NCI-H1048 (cell line): ENCODE data around the gene CORO7.
"Not testable (repeated sequence)": the region's sequence is repeated elsewhere in the genome, so short reads cannot be mapped to it uniquely, and the experiment has no call there.

Experiments used
- DNase-seq: peaks from one replicate; lab custom pipeline; 2025; lab: John Stamatoyannopoulos, UW

CORO7 gene

GRCh38 chr16:4401510-4401909 lies 14.9 kb downstream of the CORO7 start:
- DNase-seq = no peak

- no peak for DNase-seq
These were observed 15.3 kb downstream of the CORO7 start for GRCh38 chr16:4401094-4401501.

DNA sequence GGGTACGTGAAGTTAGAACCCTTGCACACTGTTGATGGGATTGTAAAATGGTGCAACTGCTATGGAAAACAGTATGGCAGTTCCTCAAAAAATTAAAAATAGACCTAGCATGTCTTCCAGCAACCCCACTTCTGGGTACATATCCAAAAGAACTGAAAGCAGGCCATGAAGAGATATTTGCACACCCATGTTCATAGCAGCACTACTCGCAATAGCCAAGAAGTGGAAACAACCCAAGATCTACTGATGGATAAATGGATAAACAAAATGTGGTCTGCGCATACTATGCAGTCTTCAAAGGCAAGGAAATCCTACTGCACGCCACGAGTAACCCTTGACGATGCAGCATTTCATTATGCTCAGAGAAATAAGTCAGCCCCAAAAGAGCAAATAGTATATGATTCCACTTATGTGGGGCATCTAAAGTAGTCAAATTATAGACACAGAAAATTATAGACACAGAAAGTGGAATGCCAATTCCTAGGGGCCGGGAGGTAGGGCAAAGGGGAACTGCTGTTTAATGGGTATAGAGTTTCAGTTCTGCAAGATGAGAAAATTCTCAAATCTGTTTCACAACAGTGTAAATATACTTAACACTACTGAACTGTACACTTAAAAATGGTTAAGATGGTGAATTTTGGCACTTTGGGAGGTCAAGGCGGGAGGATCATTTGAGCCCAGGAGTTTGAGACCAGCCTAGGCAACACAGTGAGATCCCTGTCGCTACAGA lies 17.2 kb downstream of the CORO7 start:
- DNase-seq = no peak

- DNase-seq = no peak
These were observed 21.2 kb downstream of the CORO7 start for GRCh38 chr16:4395055-4395726.

- not testable (repeated sequence) for DNase-seq
These were observed 22.5 kb downstream of the CORO7 start for GRCh38 chr16:4393850-4394249.

GRCh38 chr16:4393240-4393600 lies 23.2 kb downstream of the CORO7 start:
- no peak for DNase-seq

DNA sequence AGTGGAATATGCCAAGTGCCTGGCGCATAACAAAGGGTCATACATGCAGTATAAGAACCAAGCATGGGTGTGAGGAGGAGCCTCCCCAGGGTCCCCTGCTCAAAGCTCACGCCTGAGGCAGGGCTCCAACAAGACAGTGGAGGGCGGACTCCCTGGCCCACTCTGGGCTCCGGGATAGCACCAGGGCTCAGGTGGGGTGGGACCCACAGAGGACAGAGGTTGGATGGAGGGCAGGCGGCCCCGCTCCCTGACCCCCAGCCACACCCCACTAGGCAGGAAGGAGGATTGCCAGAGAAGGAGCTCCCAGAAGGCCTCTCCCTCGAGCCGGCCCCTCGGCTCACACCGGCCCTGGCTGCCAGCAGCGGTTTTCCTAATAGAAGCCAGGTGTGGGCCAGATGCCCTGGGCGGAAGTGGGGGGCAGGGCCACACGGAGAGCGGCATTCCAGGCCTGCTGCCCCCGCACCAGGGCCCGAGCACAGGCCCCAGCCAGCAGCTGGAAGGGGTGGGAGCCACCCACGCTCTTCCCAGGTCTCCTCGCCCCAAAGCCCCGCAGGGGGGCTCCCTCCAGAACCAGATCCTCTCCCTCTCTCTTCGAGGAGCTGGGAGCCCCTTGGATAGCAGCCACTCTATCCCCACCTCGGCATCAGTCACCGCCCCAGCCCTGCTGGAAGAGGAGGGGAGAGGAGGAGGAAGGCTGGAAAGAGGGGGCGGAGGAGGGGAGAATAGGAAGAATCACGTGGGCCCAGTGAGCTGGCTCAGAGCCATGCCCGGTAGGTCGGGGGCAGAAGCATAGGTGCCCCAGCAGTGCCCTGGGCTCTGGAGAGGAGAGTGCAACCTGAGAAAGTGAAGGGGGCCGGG lies 23.8 kb downstream of the CORO7 start:
- no peak for DNase-seq

GRCh38 chr16:4391631-4392381 lies 24.6 kb downstream of the CORO7 start:
- no peak for DNase-seq

DNA sequence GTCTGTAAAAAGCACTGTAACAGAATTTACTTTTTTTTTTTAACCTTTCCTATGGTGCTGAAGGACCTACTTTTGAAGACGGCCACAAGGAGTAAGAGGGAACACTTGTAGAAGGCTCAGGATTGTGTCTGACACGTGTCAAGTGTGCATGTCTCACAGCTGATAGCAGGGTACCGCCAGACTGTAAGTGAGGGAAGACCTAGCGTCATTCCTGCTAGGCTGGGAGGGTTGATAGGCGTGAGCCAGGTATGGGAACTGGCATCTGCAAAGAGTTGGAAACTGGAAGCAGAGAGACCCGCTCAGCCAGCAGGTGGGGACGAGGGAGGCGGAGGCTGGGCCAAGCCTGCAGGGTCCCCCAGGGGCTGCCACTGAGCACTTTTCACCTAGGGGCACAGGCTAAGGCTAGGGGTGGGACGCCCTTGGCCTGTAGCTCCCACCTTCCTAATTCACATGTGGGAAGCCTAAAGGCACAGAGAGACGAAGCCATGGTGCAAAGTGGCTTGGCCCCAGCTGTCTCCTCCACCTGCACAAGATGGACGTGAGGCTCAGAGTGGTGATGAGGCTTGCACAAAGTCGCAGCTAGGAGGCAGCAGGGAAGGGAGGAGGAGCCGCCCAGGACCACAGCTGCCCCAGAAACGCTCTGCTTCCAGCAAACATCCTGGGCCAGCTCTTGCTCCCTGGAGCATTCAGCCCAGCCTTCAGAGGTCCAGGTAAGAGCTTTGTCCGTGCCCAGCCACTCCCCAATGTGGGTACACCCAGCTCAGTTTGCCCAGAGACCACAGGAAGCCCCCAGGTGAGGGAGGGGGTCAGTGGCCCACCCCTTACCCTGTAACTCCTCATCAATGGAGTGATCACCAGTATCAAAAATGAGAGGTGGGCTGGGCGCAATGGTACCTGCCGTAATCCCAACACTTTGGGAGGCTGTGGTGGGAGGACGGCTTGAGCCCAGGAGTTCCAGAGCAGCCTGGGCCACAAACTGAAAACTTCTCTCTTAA lies 25.8 kb downstream of the CORO7 start:
- no peak for DNase-seq

GRCh38 chr16:4389051-4389955 lies 27.1 kb downstream of the CORO7 start:
- DNase-seq = no peak

DNA sequence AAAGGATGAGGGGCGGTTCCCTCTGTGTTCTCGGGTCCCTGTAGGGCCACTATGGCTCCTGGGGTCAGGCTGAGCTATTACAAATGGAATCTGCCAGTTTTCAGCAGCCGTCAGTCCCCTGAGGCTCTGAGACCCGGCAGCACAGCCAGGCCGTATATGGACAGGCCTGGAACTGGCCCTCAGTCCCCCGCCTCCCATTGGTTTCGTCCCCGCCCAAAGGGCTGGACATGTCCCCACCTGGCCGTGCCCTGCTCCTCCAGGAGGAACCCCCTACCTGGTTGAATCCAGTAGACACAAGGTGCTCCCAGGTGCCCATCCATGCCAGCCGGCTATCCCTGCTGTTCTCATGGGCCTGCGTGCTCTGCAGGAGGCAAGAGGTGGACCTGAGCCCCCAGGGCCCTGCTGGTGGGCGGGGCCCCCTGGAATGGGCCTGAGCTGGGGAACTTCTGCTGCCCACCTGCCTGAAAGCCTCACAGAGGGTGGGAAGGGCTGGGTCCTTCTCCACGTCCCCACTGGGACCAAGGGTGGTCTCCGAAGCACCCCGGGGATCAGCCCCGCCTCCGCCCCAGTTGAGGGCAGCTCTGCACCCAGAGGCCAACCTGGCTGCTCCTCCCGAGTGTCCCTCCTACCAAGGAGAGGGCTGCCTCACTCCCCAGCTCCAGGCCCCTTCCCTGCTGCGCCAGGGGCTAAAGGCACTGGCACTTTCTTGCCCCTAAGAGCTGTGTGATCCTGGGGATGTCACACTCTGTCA lies 27.9 kb downstream of the CORO7 start:
- no peak for DNase-seq

GRCh38 chr16:4387781-4388180 lies 28.6 kb downstream of the CORO7 start:
- no peak for DNase-seq

- no peak for DNase-seq
These were observed 29.3 kb downstream of the CORO7 start for GRCh38 chr16:4386951-4387565.

DNA sequence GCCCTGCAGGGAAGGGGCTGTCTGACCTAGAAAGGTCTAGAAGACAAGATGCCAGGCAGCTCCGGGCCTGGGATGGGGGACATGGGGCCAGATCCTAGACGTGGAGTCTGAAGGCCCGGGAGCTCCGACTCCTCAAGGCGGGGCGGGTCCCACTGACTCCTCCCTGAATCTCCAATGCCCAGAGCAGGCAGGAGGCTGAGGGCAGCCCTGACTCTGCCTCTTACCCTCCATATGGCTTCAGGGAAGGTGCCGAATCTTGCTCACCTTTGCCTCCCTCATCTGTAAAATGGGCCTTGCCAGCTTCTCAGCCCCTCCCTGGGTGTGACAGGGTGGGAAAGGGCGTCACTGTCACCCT lies 30.0 kb downstream of the CORO7 start:
- no peak for DNase-seq

- no peak for DNase-seq
These were observed 30.5 kb downstream of the CORO7 start for GRCh38 chr16:4385789-4386450.

GRCh38 chr16:4385066-4385788 lies 31.2 kb downstream of the CORO7 start:
- DNase-seq = no peak

- DNase-seq = no peak
These were observed 31.9 kb downstream of the CORO7 start for GRCh38 chr16:4384509-4384942.
